H9 (cell line): ENCODE measurements around the gene FMC1. TPM values are rescaled to one million over a fixed set of nuclear protein-coding genes. Genes with fewer than 3 reads are reported as not detected.

Experiments
- DNase-seq: peaks from one replicate; pipeline ENCODE4 v3.0.0-alpha.2; 2017
- H2AFZ ChIP-seq: one replicate; pipeline ENCODE4 v1.6.1; 2013; ENCODE audit warnings: mild to moderate bottlenecking, low read length, control low read depth, moderate library complexity
- H2AK5ac ChIP-seq: 2 replicates; pipeline ENCODE4 v1.6.1; 2013; ENCODE audit warnings: low read length, control low read depth, mixed read lengths; ENCODE audit not compliant: insufficient read length
- H2BK120ac ChIP-seq: one replicate; pipeline ENCODE4 v1.6.1; 2013; ENCODE audit warnings: low read depth, mild to moderate bottlenecking, low read length, control low read depth, inconsistent platforms; ENCODE audit not compliant: poor library complexity, severe bottlenecking
- H2BK12ac ChIP-seq: 2 replicates; pipeline ENCODE4 v1.6.1; 2013; ENCODE audit warnings: low read length, control low read depth, mixed read lengths, low read depth; ENCODE audit not compliant: insufficient read length
- H2BK15ac ChIP-seq: 2 replicates; pipeline ENCODE4 v1.6.1; 2013; ENCODE audit warnings: low read depth, low read length, control low read depth
- H2BK20ac ChIP-seq: one replicate; pipeline ENCODE4 v1.6.1; 2013; ENCODE audit warnings: low read depth, mild to moderate bottlenecking, low read length, control low read depth, inconsistent platforms; ENCODE audit not compliant: poor library complexity, severe bottlenecking
- H2BK5ac ChIP-seq: 2 replicates; pipeline ENCODE4 v1.6.1; 2013; ENCODE audit warnings: low read length, control low read depth, mixed read lengths; ENCODE audit not compliant: insufficient read length
- H3K14ac ChIP-seq: 2 replicates; pipeline ENCODE4 v1.6.1; 2013; ENCODE audit warnings: low read length, control low read depth; ENCODE audit not compliant: insufficient read depth
- H3K18ac ChIP-seq: 2 replicates; pipeline ENCODE4 v1.6.1; 2013; ENCODE audit warnings: low read depth, mild to moderate bottlenecking, mixed read lengths, low read length, control low read depth; ENCODE audit not compliant: insufficient read length
- H3K23ac ChIP-seq: 2 replicates; pipeline ENCODE4 v1.6.1; 2013; ENCODE audit warnings: low read length, control low read depth, mixed read lengths, low read depth; ENCODE audit not compliant: insufficient read length
- H3K23me2 ChIP-seq: 2 replicates; pipeline ENCODE4 v1.6.1; 2013; ENCODE audit warnings: low read depth, mild to moderate bottlenecking, mixed read lengths, low read length, control low read depth; ENCODE audit not compliant: insufficient read length, poor library complexity, severe bottlenecking
- H3K27ac ChIP-seq: 2 replicates; pipeline ENCODE4 v1.5.1; 2013; ENCODE audit warnings: low read length, control low read depth, mixed read lengths, low read depth; ENCODE audit not compliant: insufficient read length
- H3K27me3 ChIP-seq: 2 replicates; pipeline ENCODE4 v1.6.1; 2013; ENCODE audit warnings: low read length, control low read depth, inconsistent platforms; ENCODE audit not compliant: insufficient read depth
- H3K4ac ChIP-seq: 2 replicates; pipeline ENCODE4 v1.6.1; 2013; ENCODE audit warnings: low read depth, mild to moderate bottlenecking, control low read depth, inconsistent platforms, low read length, moderate library complexity
- H3K4me1 ChIP-seq: 2 replicates; pipeline ENCODE4 v1.6.1; 2013; ENCODE audit warnings: low read length, control low read depth, inconsistent platforms; ENCODE audit not compliant: insufficient read depth
- H3K4me2 ChIP-seq: 2 replicates; pipeline ENCODE4 v1.6.1; 2013; ENCODE audit warnings: low read length, control low read depth, mixed read lengths; ENCODE audit not compliant: insufficient read length, insufficient read depth
- H3K56ac ChIP-seq: 2 replicates; pipeline ENCODE4 v1.6.1; 2013; ENCODE audit warnings: low read depth, mild to moderate bottlenecking, mixed read lengths, low read length, control low read depth; ENCODE audit not compliant: insufficient read length
- H3K79me1 ChIP-seq: 2 replicates; pipeline ENCODE4 v1.6.1; 2013; ENCODE audit warnings: low read depth, mild to moderate bottlenecking, moderate library complexity, low read length, control low read depth, inconsistent platforms; ENCODE audit not compliant: insufficient read depth, poor library complexity, severe bottlenecking
- H3K79me2 ChIP-seq: 2 replicates; pipeline ENCODE4 v1.6.1; 2013; ENCODE audit warnings: low read length, control low read depth, inconsistent platforms; ENCODE audit not compliant: insufficient read depth
- H3K9ac ChIP-seq: 2 replicates; pipeline ENCODE4 v1.6.1; 2013; ENCODE audit warnings: low read length, control low read depth, mixed read lengths; ENCODE audit not compliant: insufficient read length; ENCODE audit errors: extremely low read depth
- H3K9me3 ChIP-seq: one replicate; pipeline ENCODE4 v1.6.1; 2013; ENCODE audit warnings: low read depth, low read length, inconsistent platforms; ENCODE audit not compliant: control insufficient read depth
- H3T11ph ChIP-seq: one replicate; pipeline ENCODE4 v1.6.1; 2013; ENCODE audit warnings: mild to moderate bottlenecking, low read length, control low read depth, inconsistent platforms
- H4K20me1 ChIP-seq: one replicate; pipeline ENCODE4 v1.6.1; 2013; ENCODE audit not compliant: control insufficient read depth, insufficient read length, insufficient read depth
- H4K5ac ChIP-seq: 2 replicates; pipeline ENCODE4 v1.6.1; 2013; ENCODE audit warnings: low read depth, mild to moderate bottlenecking, mixed read lengths, low read length, control low read depth; ENCODE audit not compliant: insufficient read length
- H4K8ac ChIP-seq: replicated peaks from 2 replicates; pipeline ENCODE4 v1.6.1; 2013; ENCODE audit warnings: low read length, control low read depth, mixed read lengths, low read depth; ENCODE audit not compliant: insufficient read length
- H4K91ac ChIP-seq: 2 replicates; pipeline ENCODE4 v1.6.1; 2013; ENCODE audit warnings: low read depth, mild to moderate bottlenecking, moderate library complexity, mixed read lengths, low read length, control low read depth; ENCODE audit not compliant: insufficient read length
- H3K27ac Mint-ChIP-seq, 3 experiments: 2 replicates in 2 of 3; 3 replicates in 1 of 3; pipeline ENCODE4 v1.8.0; 2020 to 2021; ENCODE audit warnings: mixed read lengths in 3 of 3, mild to moderate bottlenecking in 1 of 3, moderate library complexity in 1 of 3
- H3K27me3 Mint-ChIP-seq: 2 replicates; pipeline ENCODE4 v1.8.0; 2021; ENCODE audit warnings: low read depth, mild to moderate bottlenecking, moderate library complexity, mixed read lengths
- H3K36me3 Mint-ChIP-seq, 3 experiments: 2 replicates in 2 of 3; 3 replicates in 1 of 3; pipeline ENCODE4 v1.8.0; 2020 to 2021; ENCODE audit warnings: low read depth in 3 of 3, mixed read lengths in 3 of 3; ENCODE audit not compliant: insufficient read depth in 1 of 3
- H3K4me1 Mint-ChIP-seq, 2 experiments: 2 replicates each; pipeline ENCODE4 v1.8.0; 2020; ENCODE audit warnings: mixed read lengths in 2 of 2
- H3K4me3 Mint-ChIP-seq, 2 experiments: 2 replicates in 1 of 2; 3 replicates in 1 of 2; pipeline ENCODE4 v1.8.0; 2020 to 2021; ENCODE audit warnings: mild to moderate bottlenecking in 2 of 2, mixed read lengths in 2 of 2, moderate library complexity in 1 of 2
- H3K9me3 Mint-ChIP-seq, 2 experiments: 2 replicates in 1 of 2; 3 replicates in 1 of 2; pipeline ENCODE4 v1.8.0; 2020; ENCODE audit warnings: mild to moderate bottlenecking in 2 of 2, mixed read lengths in 2 of 2, moderate library complexity in 1 of 2
- WGBS: extraction: QIAGEN DNeasy Blood & Tissue Kit; methylation state at CpG from one replicate; pipeline ENCODE4 v1.1.7; 2013; ENCODE audit warnings: missing lambda C conversion rate, low lambda C conversion rate, mixed read lengths; ENCODE audit not compliant: insufficient read length; ENCODE audit errors: extremely low coverage; 5-methylcytosine and 5-hydroxymethylcytosine counted together
- total RNA-seq: library from RNA; stranded (reverse); gene quantifications from 2 replicates; pipeline ENCODE4 v1.2.1, GENCODE V29; 2021
- TF ChIP-seq, protein P1 (sequence below): fragments of 200-600 bp; sonication (generic); conservative IDR thresholded peaks from 3 replicates; pipeline ENCODE4 v1.8.0; 2021; ENCODE audit warnings: antibody characterized with exemption, mild to moderate bottlenecking

Gene FMC1
- total RNA-seq, 1 experiment from 2014 or later = 10.9 TPM

DNA sequence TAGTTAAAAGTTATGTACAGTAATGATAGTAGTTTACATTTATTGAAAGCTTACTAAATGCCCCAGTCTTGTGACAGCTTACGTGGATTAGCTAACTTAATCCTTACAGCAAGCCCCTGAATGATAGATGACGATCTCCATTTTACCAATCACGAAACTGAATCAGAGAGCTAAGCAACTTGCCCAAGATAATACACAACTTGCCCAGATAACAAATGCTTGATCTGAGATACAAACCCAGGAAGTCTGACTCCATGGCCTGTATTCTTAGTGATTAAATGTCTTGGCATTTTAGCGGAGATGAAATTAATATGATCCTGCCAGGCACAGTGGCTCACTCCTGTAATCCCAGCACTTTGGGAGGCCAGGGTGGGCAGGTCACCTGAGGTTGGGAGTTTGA, 46.9 kb upstream of the FMC1 start:
- Histone ChIP-seq H2AK5ac (no peak overlapping the region), H2BK12ac (no peak overlapping the region), H2BK5ac (no peak overlapping the region), H3K23ac (no peak overlapping the region), H3K9ac (no peak overlapping the region), H4K20me1 (no peaks in the 10 kb centered on the region), H3K27ac (no peak overlapping the region), H3K27me3 (no peaks in the 10 kb centered on the region), H2BK20ac (no peak overlapping the region), H3T11ph (no peak overlapping the region), H3K18ac (no peak overlapping the region), H4K5ac (no peak overlapping the region), H3K14ac (no peak overlapping the region), H3K9me3 (no peaks in the 10 kb centered on the region), H2BK120ac (no peak overlapping the region), H3K23me2 (no peaks in the 10 kb centered on the region), H2AFZ (no peak overlapping the region), H2BK15ac (no peak overlapping the region), H4K8ac (no peak overlapping the region), H3K79me1 (no peaks in the 10 kb centered on the region), H3K79me2 (no peaks in the 10 kb centered on the region), H4K91ac (no peak overlapping the region), H3K4me2 (no peak overlapping the region), H3K56ac (no peak overlapping the region), H3K4me1 (no peaks in the 10 kb centered on the region), H3K4ac (no peak overlapping the region)
- TF ChIP-seq, protein P1, sequence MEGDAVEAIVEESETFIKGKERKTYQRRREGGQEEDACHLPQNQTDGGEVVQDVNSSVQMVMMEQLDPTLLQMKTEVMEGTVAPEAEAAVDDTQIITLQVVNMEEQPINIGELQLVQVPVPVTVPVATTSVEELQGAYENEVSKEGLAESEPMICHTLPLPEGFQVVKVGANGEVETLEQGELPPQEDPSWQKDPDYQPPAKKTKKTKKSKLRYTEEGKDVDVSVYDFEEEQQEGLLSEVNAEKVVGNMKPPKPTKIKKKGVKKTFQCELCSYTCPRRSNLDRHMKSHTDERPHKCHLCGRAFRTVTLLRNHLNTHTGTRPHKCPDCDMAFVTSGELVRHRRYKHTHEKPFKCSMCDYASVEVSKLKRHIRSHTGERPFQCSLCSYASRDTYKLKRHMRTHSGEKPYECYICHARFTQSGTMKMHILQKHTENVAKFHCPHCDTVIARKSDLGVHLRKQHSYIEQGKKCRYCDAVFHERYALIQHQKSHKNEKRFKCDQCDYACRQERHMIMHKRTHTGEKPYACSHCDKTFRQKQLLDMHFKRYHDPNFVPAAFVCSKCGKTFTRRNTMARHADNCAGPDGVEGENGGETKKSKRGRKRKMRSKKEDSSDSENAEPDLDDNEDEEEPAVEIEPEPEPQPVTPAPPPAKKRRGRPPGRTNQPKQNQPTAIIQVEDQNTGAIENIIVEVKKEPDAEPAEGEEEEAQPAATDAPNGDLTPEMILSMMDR = no peak
- DNase-seq = no peak
- H3K27me3 Mint-ChIP-seq = no peaks in the 10 kb centered on the region; the same call in 1 of the 2 replicates
- no CpG with 5 or more reads among the region's 4 CpGs for WGBS
- no peak overlapping the region for H3K27ac Mint-ChIP-seq
- no peaks in the 10 kb centered on the region for H3K9me3 Mint-ChIP-seq
- no peaks in the 10 kb centered on the region for H3K4me1 Mint-ChIP-seq
- H3K36me3 Mint-ChIP-seq = peaks cover 0 to 17% (median 6%) of the 10 kb centered on the region in 3 experiments; a peak in 5 of 7 replicates
- H3K4me3 Mint-ChIP-seq = no peak overlapping the region
